ENCODE results near the gene NT5DC1.

Gene NT5DC1

GRCh38 chr6:116100419-116101301, at the start of gene NT5DC1:
NT5DC1 (plus strand) TSS chr6:116100853; CDS start chr6:116100931, 78 bp downstream.
- peaks cover 14% of the 10 kb centered on the region for H3K36me3 Mint-ChIP-seq (ENCODE audit: low read depth)
- peaks cover 58% of the 10 kb centered on the region for H3K4me1 Mint-ChIP-seq (ENCODE audit: low read depth)
- H3K4me3 Mint-ChIP-seq = peak within 1 kb of the TSS; percentile 92
- H3K27me3 Mint-ChIP-seq = no peaks in the 10 kb centered on the region
- peaks cover 4% of the 10 kb centered on the region for H3K9me3 Mint-ChIP-seq
- peak within 1 kb of the TSS; percentile 92 for H3K27ac Mint-ChIP-seq

GRCh38 chr6:116051244-116051643, 49.4 kb upstream of the NT5DC1 start:
- Mint-ChIP-seq H3K27me3 (peaks cover 29% of the 10 kb centered on the region), H3K4me3 (no peak overlapping the region), H3K27ac (no peak overlapping the region), H3K9me3 (no peaks in the 10 kb centered on the region), H3K4me1 (ENCODE audit: low read depth) (no peaks in the 10 kb centered on the region), H3K36me3 (ENCODE audit: low read depth) (no peaks in the 10 kb centered on the region)

- Mint-ChIP-seq H3K36me3 (ENCODE audit: low read depth) (no peaks in the 10 kb centered on the region), H3K9me3 (no peaks in the 10 kb centered on the region), H3K27ac (no peak overlapping the region), H3K4me3 (no peak overlapping the region), H3K4me1 (ENCODE audit: low read depth) (no peaks in the 10 kb centered on the region), H3K27me3 (peaks cover 6% of the 10 kb centered on the region)
Observed at GRCh38 chr6:116055513-116055912, 45.1 kb upstream of the NT5DC1 start.

- H3K36me3 Mint-ChIP-seq (ENCODE audit: low read depth) = no peaks in the 10 kb centered on the region
- H3K27me3 Mint-ChIP-seq = peaks cover 8% of the 10 kb centered on the region
- no peaks in the 10 kb centered on the region for H3K9me3 Mint-ChIP-seq
- no peaks in the 10 kb centered on the region for H3K4me1 Mint-ChIP-seq (ENCODE audit: low read depth)
- no peak overlapping the region for H3K4me3 Mint-ChIP-seq
- no peak overlapping the region for H3K27ac Mint-ChIP-seq
Observed at GRCh38 chr6:116057766-116058165, 42.9 kb upstream of the NT5DC1 start.

- H3K27ac Mint-ChIP-seq = no peak overlapping the region
- no peaks in the 10 kb centered on the region for H3K36me3 Mint-ChIP-seq (ENCODE audit: low read depth)
- no peaks in the 10 kb centered on the region for H3K9me3 Mint-ChIP-seq
- no peaks in the 10 kb centered on the region for H3K4me1 Mint-ChIP-seq (ENCODE audit: low read depth)
- peaks cover 8% of the 10 kb centered on the region for H3K27me3 Mint-ChIP-seq
- no peak overlapping the region for H3K4me3 Mint-ChIP-seq
Observed at GRCh38 chr6:116059713-116060571, 40.7 kb upstream of the NT5DC1 start.

GRCh38 chr6:116060572-116061283, 39.9 kb upstream of the NT5DC1 start, which contains the start of gene FRK:
FRK (minus strand) TSS chr6:116060891; CDS start chr6:116060311, 580 bp downstream.
- H3K4me1 Mint-ChIP-seq (ENCODE audit: low read depth) = no peaks in the 10 kb centered on the region
- H3K27me3 Mint-ChIP-seq = peaks cover 13% of the 10 kb centered on the region
- H3K4me3 Mint-ChIP-seq = no peak within 1 kb of the TSS
- H3K27ac Mint-ChIP-seq = no peak within 1 kb of the TSS
- H3K36me3 Mint-ChIP-seq (ENCODE audit: low read depth) = no peaks in the 10 kb centered on the region
- H3K9me3 Mint-ChIP-seq = no peaks in the 10 kb centered on the region

- Mint-ChIP-seq H3K27ac (no peak overlapping the region), H3K27me3 (peaks cover 13% of the 10 kb centered on the region), H3K4me1 (ENCODE audit: low read depth) (no peaks in the 10 kb centered on the region), H3K4me3 (no peak overlapping the region), H3K36me3 (ENCODE audit: low read depth) (no peaks in the 10 kb centered on the region), H3K9me3 (no peaks in the 10 kb centered on the region)
Observed at GRCh38 chr6:116062496-116062895, 38.2 kb upstream of the NT5DC1 start.

GRCh38 chr6:116064666-116065065, 36.0 kb upstream of the NT5DC1 start:
- H3K4me3 Mint-ChIP-seq = no peak overlapping the region
- H3K9me3 Mint-ChIP-seq = no peaks in the 10 kb centered on the region
- no peaks in the 10 kb centered on the region for H3K4me1 Mint-ChIP-seq (ENCODE audit: low read depth)
- peaks cover 20% of the 10 kb centered on the region for H3K27me3 Mint-ChIP-seq
- no peaks in the 10 kb centered on the region for H3K36me3 Mint-ChIP-seq (ENCODE audit: low read depth)
- no peak overlapping the region for H3K27ac Mint-ChIP-seq

- Mint-ChIP-seq H3K4me1 (ENCODE audit: low read depth) (no peaks in the 10 kb centered on the region), H3K27me3 (peaks cover 14% of the 10 kb centered on the region)
Observed at GRCh38 chr6:116066789-116067188, 33.9 kb upstream of the NT5DC1 start.

GRCh38 chr6:116070101-116070500, 30.6 kb upstream of the NT5DC1 start:
- Mint-ChIP-seq H3K4me3 (no peak overlapping the region), H3K9me3 (no peaks in the 10 kb centered on the region), H3K27ac (no peak overlapping the region), H3K36me3 (ENCODE audit: low read depth) (no peaks in the 10 kb centered on the region), H3K27me3 (peaks cover 18% of the 10 kb centered on the region), H3K4me1 (ENCODE audit: low read depth) (no peaks in the 10 kb centered on the region)

More at GRCh38 chr6:116066789-116067188, 33.9 kb upstream of the NT5DC1 start:
- Mint-ChIP-seq H3K4me3 (no peak overlapping the region), H3K36me3 (ENCODE audit: low read depth) (no peaks in the 10 kb centered on the region), H3K9me3 (no peaks in the 10 kb centered on the region), H3K27ac (no peak overlapping the region)

GRCh38 chr6:116070616-116071389, 29.9 kb upstream of the NT5DC1 start:
- Mint-ChIP-seq H3K4me3 (no peak overlapping the region), H3K27ac (no peak overlapping the region), H3K9me3 (no peaks in the 10 kb centered on the region), H3K36me3 (ENCODE audit: low read depth) (no peaks in the 10 kb centered on the region), H3K4me1 (ENCODE audit: low read depth) (no peaks in the 10 kb centered on the region), H3K27me3 (peaks cover 17% of the 10 kb centered on the region)

- no peaks in the 10 kb centered on the region for H3K4me1 Mint-ChIP-seq (ENCODE audit: low read depth)
- H3K27me3 Mint-ChIP-seq = peaks cover 27% of the 10 kb centered on the region
- H3K4me3 Mint-ChIP-seq = no peak overlapping the region
- no peak overlapping the region for H3K27ac Mint-ChIP-seq
- no peaks in the 10 kb centered on the region for H3K9me3 Mint-ChIP-seq
- H3K36me3 Mint-ChIP-seq (ENCODE audit: low read depth) = no peaks in the 10 kb centered on the region
Observed at GRCh38 chr6:116072368-116072767, 28.3 kb upstream of the NT5DC1 start.

GRCh38 chr6:116073765-116074440, 26.8 kb upstream of the NT5DC1 start:
- H3K27me3 Mint-ChIP-seq = peaks cover 30% of the 10 kb centered on the region
- no peaks in the 10 kb centered on the region for H3K9me3 Mint-ChIP-seq
- no peaks in the 10 kb centered on the region for H3K4me1 Mint-ChIP-seq (ENCODE audit: low read depth)
- H3K36me3 Mint-ChIP-seq (ENCODE audit: low read depth) = no peaks in the 10 kb centered on the region
- no peak overlapping the region for H3K27ac Mint-ChIP-seq
- H3K4me3 Mint-ChIP-seq = no peak overlapping the region

Measured in stimulated activated naive CD8-positive, alpha-beta T cell treated with anti-CD3 and anti-CD28 coated beads, Interleukin-15, Interleukin-2, amounts not matched to agents 100 ng/mL and 50 ng/mL, for 24 hours (primary cell).